GM21737 (cell line): Measurements from ENCODE around the gene ZNF649.
"Not testable (repeated sequence)": the region's sequence is repeated elsewhere in the genome, so short reads cannot be mapped to it uniquely, and the experiment has no call there.

Experiments used
- ATAC-seq: cut with Tn5 transposase; IDR thresholded peaks from one replicate; pipeline ENCODE4 v1.9.1; 2021; ENCODE audit warnings: mild to moderate bottlenecking, moderate library complexity; ENCODE audit not compliant: unreplicated experiment

ZNF649 gene

GRCh38 chr19:51904331-51905165, at the start of gene ZNF649:
TSS of gene ZNF649 (minus strand) at chr19:51905017. CDS start at chr19:51900107, 4,910 bp downstream.
- ATAC-seq = peak; percentile 89

GRCh38 chr19:51948975-51949374, 44.2 kb upstream of the ZNF649 start:
- no peak for ATAC-seq

- no peak for ATAC-seq
These were observed 41.8 kb upstream of the ZNF649 start for GRCh38 chr19:51946602-51947001.

- ATAC-seq = no peak
These were observed 40.2 kb upstream of the ZNF649 start for GRCh38 chr19:51944798-51945552.

- no peak for ATAC-seq
These were observed 34.1 kb upstream of the ZNF649 start for GRCh38 chr19:51938936-51939335.

GRCh38 chr19:51931921-51932320, 27.1 kb upstream of the ZNF649 start:
- no peak for ATAC-seq

- no peak for ATAC-seq
These were observed 23.0 kb upstream of the ZNF649 start for GRCh38 chr19:51927859-51928258.

- peak; percentile 76 for ATAC-seq
These were observed 22.2 kb upstream of the ZNF649 start, which contains the start of gene ZNF613 for GRCh38 chr19:51926784-51927741. TSS of gene ZNF613 (plus strand) at chr19:51927472. CDS start at chr19:51936221, 8,749 bp downstream.

GRCh38 chr19:51926426-51926783, 21.6 kb upstream of the ZNF649 start:
- no peak for ATAC-seq

- ATAC-seq = no peak
These were observed 17.1 kb upstream of the ZNF649 start for GRCh38 chr19:51921949-51922348.

- ATAC-seq = no peak
These were observed 14.8 kb upstream of the ZNF649 start for GRCh38 chr19:51919606-51920005.

GRCh38 chr19:51916167-51916566, 11.3 kb upstream of the ZNF649 start:
- ATAC-seq = no peak

- no peak for ATAC-seq
These were observed 10.6 kb upstream of the ZNF649 start for GRCh38 chr19:51915324-51915867.

GRCh38 chr19:51907981-51908380, 3.2 kb upstream of the ZNF649 start:
- ATAC-seq = not testable (repeated sequence)

- ATAC-seq = not testable (repeated sequence)
These were observed 1.3 kb upstream of the ZNF649 start for GRCh38 chr19:51906108-51906507.

- not testable (repeated sequence) for ATAC-seq
These were observed 822 bp upstream of the ZNF649 start for GRCh38 chr19:51905639-51906038.

GRCh38 chr19:51905206-51905605, 389 bp upstream of the ZNF649 start:
- ATAC-seq = no peak

- no peak for ATAC-seq
These were observed 1.6 kb downstream of the ZNF649 start for GRCh38 chr19:51903192-51903591.

- no peak for ATAC-seq
These were observed 3.0 kb downstream of the ZNF649 start for GRCh38 chr19:51901860-51902259.

GRCh38 chr19:51891193-51891747, 13.5 kb downstream of the ZNF649 start:
- no peak for ATAC-seq
